Testis (tissue), 5 donors: ENCODE measurements around the gene TRMU. TPM values are rescaled to one million over a fixed set of nuclear protein-coding genes. Genes with fewer than 3 reads are reported as not detected.

Source experiments
- DNase-seq: peaks from one replicate; pipeline ENCODE4 v3.0.0-alpha.2; 2019
- H3K27ac ChIP-seq, 2 donors: fragments of 200-600 bp; sonication (generic); one replicate each; pipeline ENCODE4 v1.5.1; 2019
- H3K27me3 ChIP-seq: fragments of 200-600 bp; sonication (generic); one replicate; pipeline ENCODE4 v1.5.1; 2019
- H3K36me3 ChIP-seq: fragments of 200-600 bp; sonication (generic); one replicate; pipeline ENCODE4 v1.5.1; 2017; ENCODE audit warnings: low read depth; ENCODE audit errors: missing control alignments
- H3K4me1 ChIP-seq: fragments of 200-600 bp; sonication (generic); one replicate; pipeline ENCODE4 v1.5.1; 2019
- H3K4me3 ChIP-seq, 2 donors: fragments of 200-600 bp; sonication (generic); one replicate each; pipeline ENCODE4 v1.5.1; 2017 to 2019
- H3K9me3 ChIP-seq: fragments of 200-600 bp; sonication (generic); one replicate; pipeline ENCODE4 v1.5.1; 2017
- POLR2A ChIP-seq: fragments of 450-650 bp; IDR thresholded peaks from one replicate; pipeline ENCODE4 v1.6.1; 2017; ENCODE audit warnings: antibody characterized with exemption, mild to moderate bottlenecking, moderate library complexity
- WGBS, 2 donors: methylation state at CpG; one replicate each; pipeline ENCODE4 v1.1.5; 2018; 5-methylcytosine and 5-hydroxymethylcytosine counted together
- intact Hi-C: fragments of 100-400 bp; cut with DNase I; formaldehyde crosslinking; loops from one replicate; pipeline ENCODE4 v1.15.1; 2023; ENCODE audit warnings: low total_unique reads
- long read RNA-seq, 2 donors: transcript quantifications; one replicate each; lab custom pipeline, GENCODE V29; 2026
- polyA plus RNA-seq: library from polyadenylated mRNA; stranded (reverse); fragments of 350-450 nt; fragmentation: Illumina TruSeq; extraction: RNeasy Lipid Tissue Mini Kit (QIAGEN cat#74804); gene quantifications from one replicate; pipeline ENCODE4 v1.2.3, GENCODE V29; 2014; ENCODE audit warnings: low read depth, low replicate concordance; ENCODE audit not compliant: insufficient read depth
- total RNA-seq, 2 donors: library from RNA; depleted of rRNA; stranded (reverse); fragments of >200 nt; gene quantifications; one replicate each; pipeline ENCODE4 v1.2.3, GENCODE V29; 2016
- TF ChIP-seq, protein P1 (sequence below), 3 experiments: fragments of 450-650 bp in 2 of 3; fragments of 200-600 bp in 1 of 3; sonication (generic) in 1 of 3; IDR thresholded peaks; one replicate each; pipeline ENCODE4 v1.5.1; 2016 to 2019; ENCODE audit warnings: antibody characterized with exemption in 3 of 3, mild to moderate bottlenecking in 2 of 3, moderate library complexity in 1 of 3

The TRMU gene, protein sequence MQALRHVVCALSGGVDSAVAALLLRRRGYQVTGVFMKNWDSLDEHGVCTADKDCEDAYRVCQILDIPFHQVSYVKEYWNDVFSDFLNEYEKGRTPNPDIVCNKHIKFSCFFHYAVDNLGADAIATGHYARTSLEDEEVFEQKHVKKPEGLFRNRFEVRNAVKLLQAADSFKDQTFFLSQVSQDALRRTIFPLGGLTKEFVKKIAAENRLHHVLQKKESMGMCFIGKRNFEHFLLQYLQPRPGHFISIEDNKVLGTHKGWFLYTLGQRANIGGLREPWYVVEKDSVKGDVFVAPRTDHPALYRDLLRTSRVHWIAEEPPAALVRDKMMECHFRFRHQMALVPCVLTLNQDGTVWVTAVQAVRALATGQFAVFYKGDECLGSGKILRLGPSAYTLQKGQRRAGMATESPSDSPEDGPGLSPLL
- total RNA-seq (10 to 100 TPM; 57.3 to 63.5 TPM), polyA plus RNA-seq (24.8 TPM)
- long read RNA-seq, donor 1, partial matches to known transcripts = 0 of 10 reads
- long read RNA-seq, donor 1, other reads (novel, unspliced or antisense) = 0 of 10 reads
- long read RNA-seq, donor 2, partial matches to known transcripts = 0 of 4 reads
- long read RNA-seq, donor 2, other reads (novel, unspliced or antisense) = 0 of 4 reads

DNA sequence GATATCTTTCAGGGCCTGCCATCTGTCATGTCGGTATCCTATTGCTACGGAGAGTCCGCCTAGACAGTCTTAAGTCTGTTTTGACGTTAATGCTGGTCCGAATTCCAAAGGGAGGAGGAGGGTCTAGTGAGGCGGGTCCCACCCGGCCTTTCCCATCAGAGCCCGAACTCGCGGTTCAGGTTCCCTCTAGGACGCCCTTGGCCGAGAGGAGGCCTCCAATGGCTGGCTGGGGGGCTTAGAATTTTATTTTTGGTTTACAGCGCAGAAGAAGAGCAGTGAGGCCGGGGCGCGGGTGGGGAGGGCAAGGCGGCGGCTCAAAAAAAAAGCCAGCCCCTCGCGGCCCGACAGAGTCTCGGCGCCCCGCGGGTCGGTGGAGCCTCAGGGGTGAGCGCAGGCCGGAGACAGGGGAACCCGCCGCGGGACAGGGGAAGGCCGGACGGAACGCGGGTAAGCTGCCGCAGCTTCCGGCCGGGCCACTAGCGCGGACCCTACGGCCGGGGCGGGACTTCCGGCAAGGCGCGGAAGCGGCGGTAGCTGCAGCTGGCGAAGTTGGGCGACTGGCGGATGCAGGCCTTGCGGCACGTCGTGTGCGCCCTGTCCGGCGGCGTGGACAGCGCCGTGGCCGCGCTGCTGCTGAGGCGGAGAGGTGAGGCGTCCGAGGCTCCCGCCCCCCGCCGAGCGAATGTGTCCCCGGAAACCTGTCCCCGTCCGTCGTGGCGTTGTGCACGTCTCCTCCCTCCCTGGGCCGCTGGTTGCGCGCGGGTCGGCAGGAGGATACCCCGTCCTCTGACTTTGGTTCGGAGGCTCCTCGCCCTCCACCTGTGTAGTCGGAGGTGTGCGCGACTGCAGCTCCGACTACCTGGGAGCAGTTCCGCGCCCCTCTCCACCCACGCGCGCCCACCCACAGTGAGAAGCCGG lies at the start of gene TRMU:
Gene TRMU (plus strand): TSS at position 514 of the 918 bp plus-strand sequence. CDS start 51 bp downstream, at position 565.
- TF ChIP-seq, protein P1, sequence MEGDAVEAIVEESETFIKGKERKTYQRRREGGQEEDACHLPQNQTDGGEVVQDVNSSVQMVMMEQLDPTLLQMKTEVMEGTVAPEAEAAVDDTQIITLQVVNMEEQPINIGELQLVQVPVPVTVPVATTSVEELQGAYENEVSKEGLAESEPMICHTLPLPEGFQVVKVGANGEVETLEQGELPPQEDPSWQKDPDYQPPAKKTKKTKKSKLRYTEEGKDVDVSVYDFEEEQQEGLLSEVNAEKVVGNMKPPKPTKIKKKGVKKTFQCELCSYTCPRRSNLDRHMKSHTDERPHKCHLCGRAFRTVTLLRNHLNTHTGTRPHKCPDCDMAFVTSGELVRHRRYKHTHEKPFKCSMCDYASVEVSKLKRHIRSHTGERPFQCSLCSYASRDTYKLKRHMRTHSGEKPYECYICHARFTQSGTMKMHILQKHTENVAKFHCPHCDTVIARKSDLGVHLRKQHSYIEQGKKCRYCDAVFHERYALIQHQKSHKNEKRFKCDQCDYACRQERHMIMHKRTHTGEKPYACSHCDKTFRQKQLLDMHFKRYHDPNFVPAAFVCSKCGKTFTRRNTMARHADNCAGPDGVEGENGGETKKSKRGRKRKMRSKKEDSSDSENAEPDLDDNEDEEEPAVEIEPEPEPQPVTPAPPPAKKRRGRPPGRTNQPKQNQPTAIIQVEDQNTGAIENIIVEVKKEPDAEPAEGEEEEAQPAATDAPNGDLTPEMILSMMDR (IDR thresholded peaks at IDR 0.05) = no peak
- no peak for TF ChIP-seq POLR2A
- Histone ChIP-seq H3K27ac (peak within 1 kb of the TSS; percentile 75 to 90), H3K36me3 (no peaks in the 10 kb centered on the region), H3K4me3 (peak within 1 kb of the TSS; percentile 90 to 96), H3K4me1 (peaks cover 12% of the 10 kb centered on the region), H3K27me3 (no peaks in the 10 kb centered on the region), H3K9me3 (no peaks in the 10 kb centered on the region)
- 0 to 1% methylated on average over 28 to 82 of the region's 93 CpGs for WGBS, 2 donors
- intact Hi-C loops = no loop called here
- DNase-seq = peak; percentile 88

DNA sequence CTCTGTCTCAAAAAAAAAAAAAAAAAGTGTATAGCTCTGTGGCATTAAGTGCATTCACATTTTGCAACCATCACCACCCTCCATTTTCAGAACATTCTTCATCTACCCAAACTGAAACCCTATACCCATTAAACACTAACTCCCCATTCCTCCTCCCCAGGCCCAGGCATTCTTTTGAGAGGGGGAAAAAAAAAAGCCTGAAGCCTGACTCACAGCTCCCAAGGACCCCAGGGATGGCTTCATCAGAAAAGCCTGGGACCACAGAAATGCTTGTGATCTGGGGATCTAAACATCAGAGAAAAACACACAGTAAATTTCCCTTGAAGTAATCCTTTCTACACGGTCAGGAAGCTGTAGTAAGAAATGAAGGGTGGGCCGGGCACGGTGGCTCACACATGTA lies 49.5 kb upstream of the TRMU start:
- TF ChIP-seq POLR2A = no peak
- TF ChIP-seq, protein P1 (IDR thresholded peaks at IDR 0.05) = no peak
- Histone ChIP-seq H3K27me3 (no peaks in the 10 kb centered on the region), H3K9me3 (no peaks in the 10 kb centered on the region), H3K27ac (no peak overlapping the region), H3K4me1 (no peaks in the 10 kb centered on the region), H3K36me3 (no peaks in the 10 kb centered on the region), H3K4me3 (no peak overlapping the region)
- intact Hi-C loops = no loop called here
- 95 to 98% methylated on average over 3 of the region's 3 CpGs for WGBS, 2 donors
- DNase-seq = no peak

DNA sequence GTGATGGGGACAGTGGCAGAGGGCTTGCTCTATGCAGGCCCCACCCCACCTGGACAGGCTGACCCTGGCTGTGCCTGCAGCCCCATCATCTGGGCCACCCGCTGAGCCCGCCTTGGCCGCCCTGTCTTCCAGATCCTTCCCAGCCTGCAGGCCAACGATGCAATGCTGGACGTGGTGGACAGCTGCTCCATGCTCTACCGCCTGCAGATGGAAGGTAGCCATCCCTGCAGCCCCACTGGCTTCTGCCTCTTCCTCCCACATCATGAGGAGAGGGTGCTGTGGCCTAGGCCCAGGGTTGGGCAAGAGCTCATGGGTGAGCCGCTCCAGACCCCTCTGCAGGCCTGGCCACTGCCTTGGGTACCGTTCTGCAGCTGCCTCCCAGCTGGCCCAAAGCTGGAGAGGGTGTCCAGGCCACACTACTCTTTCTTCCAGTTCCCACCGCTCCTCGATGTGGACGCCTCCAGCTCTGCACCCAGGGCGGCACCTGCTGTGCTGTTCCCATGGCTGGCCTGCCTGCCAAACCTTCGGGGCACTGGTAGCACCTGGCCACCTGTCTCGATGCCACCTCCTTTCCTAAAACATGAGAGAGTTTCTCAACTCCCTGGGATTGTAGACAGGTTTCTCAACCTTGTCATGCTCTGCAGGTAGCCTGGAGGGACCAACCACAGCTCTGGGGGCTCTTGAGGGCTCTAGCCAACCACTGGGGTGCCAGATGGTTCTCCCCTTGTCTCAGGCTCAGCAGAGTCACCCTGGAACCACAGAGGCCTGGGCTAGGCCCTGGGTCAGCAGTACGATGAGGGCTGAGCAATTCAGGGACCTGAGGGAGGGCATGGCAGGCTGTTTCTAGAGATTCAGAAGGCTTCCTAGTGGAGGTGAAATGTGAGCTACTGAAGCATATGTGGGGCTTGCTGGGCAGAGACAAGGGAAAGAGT lies 48.3 kb upstream of the TRMU start:
- intact Hi-C loops = no loop called here
- H3K4me3 ChIP-seq = no peak overlapping the region
- no peak for TF ChIP-seq POLR2A
- TF ChIP-seq, protein P1 (IDR thresholded peaks at IDR 0.05) = no peak
- 89 to 95% methylated on average over 8 to 15 of the region's 15 CpGs for WGBS, 2 donors
- no peaks in the 10 kb centered on the region for H3K9me3 ChIP-seq
- no peaks in the 10 kb centered on the region for H3K4me1 ChIP-seq
- no peak overlapping the region for H3K27ac ChIP-seq
- no peaks in the 10 kb centered on the region for H3K36me3 ChIP-seq
- DNase-seq = no peak
- no peaks in the 10 kb centered on the region for H3K27me3 ChIP-seq
